HepG2 (cell line): ENCODE data around the gene GC. TPM values are rescaled to one million over a fixed set of nuclear protein-coding genes. Genes with fewer than 3 reads are reported as not detected.

ENCODE experiments used
- ATAC-seq: fragments of 200-7000 bp; cut with Tn5 transposase; 3 replicates; pipeline ENCODE4 v1.9.1; 2020; ENCODE audit warnings: mild to moderate bottlenecking, moderate library complexity
- BruUV-seq: library from RNA; stranded (reverse); fragments of 400-500 nt; replicated peaks from 2 replicates; lab custom pipeline; 2021; lab: Mats Ljungman, UMichigan
- CTCF ChIA-PET: fragments of 300-600 bp; formaldehyde crosslinking; extraction: SDS; loops from one replicate; lab custom pipeline; 2021; ENCODE audit warnings: low total read pairs, inconsistent platforms, low intra/inter-chr PET ratio; lab: Yijun Ruan, JAX
- POLR2A ChIA-PET: fragments of 350-600 bp; sonication (Branson Sonifier 250); formaldehyde crosslinking; loops from one replicate; lab custom pipeline; 2020; ENCODE audit warnings: antibody characterized with exemption, inconsistent platforms; lab: Yijun Ruan, JAX
- DNase-seq: peaks from one replicate; pipeline ENCODE4 v3.0.0-alpha.2; 2015; ENCODE audit warnings: low spot score
- FAIRE-seq: peaks from 3 replicates; lab custom pipeline; 2011; peaks lifted over from hg19 to GRCh38; lab: Jason Lieb, UNC
- H2AFZ ChIP-seq: one replicate; pipeline ENCODE4 v1.6.1; 2011; ENCODE audit warnings: low read length, inconsistent platforms
- H3K27ac ChIP-seq: fragments of 300-600 bp; 3 replicates; pipeline ENCODE4 v1.8.0; 2011; ENCODE audit warnings: mixed run types, mild to moderate bottlenecking, mixed read lengths, low read length, inconsistent platforms; ENCODE audit not compliant: insufficient read depth; ENCODE audit errors: extremely low read length
- H3K27me3 ChIP-seq, 2 experiments: fragments of 200-600 bp in 1 of 2; 2 replicates in 1 of 2; 3 replicates in 1 of 2; pipeline versions ENCODE4 v1.6.0 to v1.8.0; 2011; ENCODE audit warnings: low read length in 2 of 2, mild to moderate bottlenecking in 2 of 2, moderate library complexity in 2 of 2, inconsistent platforms in 1 of 2; ENCODE audit not compliant: insufficient read depth in 2 of 2, control insufficient read depth in 1 of 2
- H3K36me3 ChIP-seq, 2 experiments: fragments of 200-600 bp in 1 of 2; replicated peaks in 1 of 2; 2 replicates in 1 of 2; 3 replicates in 1 of 2; pipeline versions ENCODE4 v1.5.1 to v1.8.0; 2011; ENCODE audit warnings: low read length in 2 of 2, inconsistent platforms in 1 of 2; ENCODE audit not compliant: insufficient read depth in 2 of 2, control insufficient read depth in 1 of 2
- H3K4me1 ChIP-seq: 2 replicates; pipeline ENCODE4 v1.5.1; 2012; ENCODE audit warnings: low read length, inconsistent platforms; ENCODE audit not compliant: insufficient read depth
- H3K4me2 ChIP-seq: 2 replicates; pipeline ENCODE4 v1.6.0; 2011; ENCODE audit warnings: low read depth, low read length, inconsistent platforms
- H3K4me3 ChIP-seq, 3 experiments: fragments of 200-600 bp in 1 of 3; sonication (generic), shearing (Covaris generic) in 1 of 3; replicated peaks in 1 of 3; 2 replicates each; pipeline ENCODE4 v1.5.1; 2011 to 2016; ENCODE audit warnings: low read length in 3 of 3, inconsistent platforms in 2 of 3, low read depth in 2 of 3, mild to moderate bottlenecking in 2 of 3, control low read depth in 1 of 3, mixed read lengths in 1 of 3; ENCODE audit not compliant: insufficient read depth in 1 of 3
- H3K79me2 ChIP-seq: one replicate; pipeline ENCODE4 v1.6.1; 2011; ENCODE audit warnings: low read length, inconsistent platforms; ENCODE audit not compliant: insufficient read depth
- H3K9ac ChIP-seq: 2 replicates; pipeline ENCODE4 v1.6.0; 2011; ENCODE audit warnings: mild to moderate bottlenecking, low read depth, low read length, inconsistent platforms; ENCODE audit not compliant: insufficient read depth
- H3K9me3 ChIP-seq: 2 replicates; pipeline ENCODE4 v1.5.1; 2012; ENCODE audit warnings: mild to moderate bottlenecking, low read length
- H4K20me1 ChIP-seq: 2 replicates; pipeline ENCODE4 v1.6.0; 2011; ENCODE audit warnings: inconsistent platforms, mild to moderate bottlenecking, low read length, moderate library complexity; ENCODE audit not compliant: insufficient read depth
- CSRNP1 ChIP-seq: sonication (generic); formaldehyde crosslinking; IDR thresholded peaks from 2 replicates; pipeline ENCODE4 v1.8.1; 2023; ENCODE audit warnings: mild to moderate bottlenecking, missing genetic modification reagents
- HHEX ChIP-seq: IDR thresholded peaks from 2 replicates; pipeline ENCODE4 v1.6.1; 2016; ENCODE audit warnings: control low read depth
- HNF4G ChIP-seq, 2 experiments: sonication (generic) in 1 of 2; formaldehyde crosslinking in 1 of 2; IDR thresholded peaks; 2 replicates each; pipeline versions ENCODE4 v1.4.0 to v1.6.1; 2011 to 2020; ENCODE audit warnings: borderline replicate concordance in 2 of 2, low read depth in 2 of 2, mild to moderate bottlenecking in 2 of 2, low read length in 1 of 2, missing genetic modification reagents in 1 of 2, moderate library complexity in 1 of 2
- HOXA9 ChIP-seq: sonication (generic); formaldehyde crosslinking; IDR thresholded peaks from 2 replicates; pipeline ENCODE4 v1.8.1; 2022; ENCODE audit warnings: missing genetic modification reagents, mild to moderate bottlenecking, moderate library complexity, borderline replicate concordance
- IRF2 ChIP-seq: IDR thresholded peaks from 2 replicates; pipeline ENCODE4 v1.6.1; 2018; ENCODE audit warnings: missing genetic modification reagents, missing compliant biosample characterization
- LCORL ChIP-seq, 2 experiments: fragments of 450-650 bp in 1 of 2; sonication (generic) in 1 of 2; formaldehyde crosslinking in 1 of 2; IDR thresholded peaks; 2 replicates each; pipeline versions ENCODE4 v1.5.0 to v1.6.1; 2017 to 2020; ENCODE audit warnings: antibody characterized with exemption in 1 of 2, missing genetic modification reagents in 1 of 2
- PHF20 ChIP-seq: sonication (generic); formaldehyde crosslinking; IDR thresholded peaks from 2 replicates; pipeline ENCODE4 v1.5.0; 2020; ENCODE audit warnings: mild to moderate bottlenecking, missing genetic modification reagents
- POGZ ChIP-seq: sonication (generic); formaldehyde crosslinking; IDR thresholded peaks from 2 replicates; pipeline ENCODE4 v1.4.0; 2020; ENCODE audit warnings: mild to moderate bottlenecking, missing genetic modification reagents
- POLR2AphosphoS5 ChIP-seq: IDR thresholded peaks from 2 replicates; pipeline ENCODE4 v1.6.1; 2012; ENCODE audit warnings: low read depth, low read length
- RARG ChIP-seq: sonication (generic); formaldehyde crosslinking; IDR thresholded peaks from 2 replicates; pipeline ENCODE4 v1.4.0; 2020; ENCODE audit warnings: low read depth, mild to moderate bottlenecking, missing genetic modification reagents
- TCF7 ChIP-seq: sonication (generic); IDR thresholded peaks from 2 replicates; pipeline ENCODE4 v1.6.1; 2016; ENCODE audit warnings: antibody characterized with exemption, low read depth
- ZBED4 ChIP-seq: sonication (generic); formaldehyde crosslinking; IDR thresholded peaks from 2 replicates; pipeline ENCODE4 v1.4.0; 2020; ENCODE audit warnings: missing genetic modification reagents, borderline replicate concordance
- ZBTB25 ChIP-seq: IDR thresholded peaks from 2 replicates; pipeline ENCODE4 v1.6.1; 2018; ENCODE audit warnings: missing genetic modification reagents
- ZNF160 ChIP-seq: sonication (generic); formaldehyde crosslinking; IDR thresholded peaks from 2 replicates; pipeline ENCODE4 v1.8.0; 2022; ENCODE audit warnings: mild to moderate bottlenecking, inconsistent platforms, missing genetic modification reagents
- ZNF232 ChIP-seq: sonication (generic); formaldehyde crosslinking; IDR thresholded peaks from 2 replicates; pipeline ENCODE4 v1.4.0; 2020; ENCODE audit warnings: missing genetic modification reagents, borderline replicate concordance
- ZNF282 ChIP-seq: fragments of 450-650 bp; IDR thresholded peaks from 2 replicates; pipeline ENCODE4 v1.6.1; 2018; ENCODE audit not compliant: partially characterized antibody
- ZNF740 ChIP-seq: sonication (generic); formaldehyde crosslinking; IDR thresholded peaks from 2 replicates; pipeline ENCODE4 v1.4.0; 2020; ENCODE audit warnings: missing genetic modification reagents
- WGBS: methylation state at CpG from one replicate; pipeline ENCODE4 v1.1.6; 2017; ENCODE audit warnings: low lambda C conversion rate; 5-methylcytosine and 5-hydroxymethylcytosine counted together
- in situ Hi-C: cut with HindIII; loops from 2 replicates; pipeline ENCODE4 v1.10.0; 2017; ENCODE audit warnings: low pct_unique_long_range_greater_than_20kb; ENCODE audit not compliant: extremely low pct_ligation_motif_present
- intact Hi-C: fragments of 100-400 bp; cut with micrococcal nuclease; formaldehyde crosslinking; loops from one replicate; pipeline ENCODE4 v1.10.0; 2022; ENCODE audit not compliant: unreplicated experiment
- polyA plus RNA-seq, 8 experiments: library from polyadenylated mRNA; depleted of rRNA in 3 of 8; stranded (reverse) in 7 of 8; unstranded in 1 of 8; fragments of >200 nt; fragmentation: Illumina TruSeq in 4 of 8; extraction: Trizol in 4 of 8; gene quantifications; 2 replicates each; pipeline versions ENCODE4 v1.2.1 to v1.2.3, GENCODE V29; 2011 to 2016; ENCODE audit warnings: low read depth in 4 of 8, missing spikeins in 1 of 8, mixed read lengths in 1 of 8; ENCODE audit not compliant: insufficient read depth in 1 of 8
- total RNA-seq, 5 experiments: library from RNA; depleted of rRNA; stranded (reverse); fragments of >200 nt; fragmentation: Illumina TruSeq; extraction: Trizol; gene quantifications; 2 replicates each; pipeline ENCODE4 v1.2.3, GENCODE V29; 2016; ENCODE audit warnings: low read depth in 1 of 5

The GC gene
- total and polyA plus RNA-seq, 2 of the 13 experiments (the other 11 are each of a cell fraction or from before 2014, with no cell fraction given): 0.18 to 0.35 TPM

GRCh38 chr4:71807469-71807868 is 23.6 kb upstream of the GC start:
- CTCF ChIA-PET: no interaction called here
- no peak overlapping the region for H3K27ac ChIP-seq
- no peak overlapping the region for H2AFZ ChIP-seq
- WGBS: 23% methylated on average over 3 of the region's 3 CpGs
- no peaks in the 10 kb centered on the region for H3K36me3 ChIP-seq
- DNase-seq (no peak), ATAC-seq (no peak), FAIRE-seq (no peak)
- in situ Hi-C loops: no loop called here
- H3K9ac ChIP-seq: no peak overlapping the region
- no peak overlapping the region for H3K4me3 ChIP-seq
- no TSS peak for BruUV-seq
- H3K4me2 ChIP-seq: no peak overlapping the region
- intact Hi-C loops: no loop called here
- POLR2A ChIA-PET: no interaction called here
- no peaks in the 10 kb centered on the region for H3K4me1 ChIP-seq
- H3K27me3 ChIP-seq: no peaks in the 10 kb centered on the region
- no peaks in the 10 kb centered on the region for H3K79me2 ChIP-seq
- H4K20me1 ChIP-seq: no peaks in the 10 kb centered on the region
- TF ChIP-seq HNF4G (IDR thresholded peaks at IDR 0.05; ENCODE audit: borderline replicate concordance, low read depth, low read length): no peak
- no peak for TF ChIP-seq HNF4G (CRISPR knock-in tag; IDR thresholded peaks at IDR 0.05; ENCODE audit: borderline replicate concordance, low read depth)
- no peak for TF ChIP-seq ZNF160 (CRISPR knock-in tag)
- TF ChIP-seq LCORL (IDR thresholded peaks at IDR 0.05): no peak
- no peak for TF ChIP-seq LCORL (CRISPR knock-in tag; IDR thresholded peaks at IDR 0.05)
- TF ChIP-seq CSRNP1: no peak
- TF ChIP-seq ZBED4 (CRISPR knock-in tag): no peak
- TF ChIP-seq ZBTB25 (CRISPR knock-in tag): no peak
- TF ChIP-seq HOXA9 (CRISPR knock-in tag): no peak
- TF ChIP-seq IRF2 (CRISPR knock-in tag): no peak
- no peak for TF ChIP-seq HHEX (CRISPR knock-in tag)
- TF ChIP-seq POGZ (CRISPR knock-in tag): no peak
- TF ChIP-seq TCF7: no peak
- no peak for TF ChIP-seq POLR2AphosphoS5
- no peak for TF ChIP-seq RARG (CRISPR knock-in tag)
- no peak for TF ChIP-seq ZNF232 (CRISPR knock-in tag)
- TF ChIP-seq ZNF740: no peak
- TF ChIP-seq PHF20 (CRISPR knock-in tag): no peak
- no peak for TF ChIP-seq ZNF282
- peaks cover 14% of the 10 kb centered on the region; the same call in 1 of the 2 replicates for H3K9me3 ChIP-seq
